ENCODE data around the gene GOLGA6L2. TPM values are rescaled to one million over a fixed set of nuclear protein-coding genes. Genes with fewer than 3 reads are reported as not detected.
A peak's percentile ranks its signal among the peaks of the same experiment; 100 is the strongest.
"Not testable (repeated sequence)": the region's sequence is repeated elsewhere in the genome, so short reads cannot be mapped to it uniquely, and the experiment has no call there.

The GOLGA6L2 gene
- total and polyA plus RNA-seq, 2 of the 13 experiments (the other 11 are each of a cell fraction or from before 2014, with no cell fraction given), result not detected

DNA sequence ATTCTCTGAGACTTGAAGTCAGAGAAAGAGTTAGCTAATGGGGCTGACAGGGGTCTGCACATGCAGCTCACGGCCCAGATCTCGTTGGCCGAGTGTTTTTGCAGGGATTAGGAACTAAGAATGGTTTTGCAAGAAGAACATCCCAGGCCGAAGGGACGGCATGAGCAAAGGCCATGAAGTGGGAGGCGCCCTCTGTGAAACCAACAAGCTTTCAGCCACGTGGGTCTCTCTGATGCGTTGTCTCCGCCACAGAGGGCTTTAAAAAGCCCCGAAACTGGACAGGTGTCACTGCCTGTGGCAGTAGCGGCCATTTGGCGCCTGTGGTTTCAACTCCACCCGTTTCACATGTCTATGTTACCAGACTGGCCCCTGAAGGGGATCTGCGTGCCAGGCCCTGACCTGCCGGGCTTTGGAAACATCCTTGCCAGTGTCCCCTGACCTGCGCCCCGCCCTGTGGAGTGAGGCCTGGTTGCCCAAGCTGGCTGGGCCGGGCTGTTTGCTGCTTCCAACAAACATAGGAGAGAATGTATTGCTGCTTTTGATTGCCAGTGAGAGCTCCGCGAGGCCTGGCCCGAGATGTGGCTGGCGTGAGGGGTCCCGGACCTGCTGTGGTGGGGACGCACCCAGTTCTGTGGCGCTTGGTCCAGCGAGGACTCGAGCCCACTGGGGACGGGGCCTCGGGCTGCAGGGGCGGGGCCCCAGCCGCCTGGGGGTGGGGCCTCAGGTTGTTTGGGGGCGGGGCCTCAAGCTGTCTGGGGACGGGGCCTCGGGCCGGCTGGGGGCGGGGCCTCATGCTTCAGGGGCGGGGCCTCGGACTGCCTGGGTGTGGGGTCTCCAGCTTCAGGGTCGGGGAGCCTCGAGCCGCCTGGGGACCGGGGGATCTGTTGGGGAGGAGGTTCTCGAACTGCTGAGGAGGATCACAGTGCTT lies 30.4 kb downstream of the GOLGA6L2 start:
- DNase-seq (ENCODE audit: low spot score), result no peak
- Histone ChIP-seq H3K4me3 (replicated peaks in 1 of 3; ENCODE audit: insufficient read depth in 1 of 3, low read depth in 2 of 3, low read length in 3 of 3) (no peak overlapping the region), H3K36me3 (replicated peaks in 1 of 2; ENCODE audit: control insufficient read depth in 1 of 2, insufficient read depth in 2 of 2, low read length in 2 of 2) (no peaks in the 10 kb centered on the region), H3K27ac (ENCODE audit: extremely low read length, insufficient read depth, low read length) (no peak overlapping the region), H3K79me2 (ENCODE audit: insufficient read depth, low read length) (no peaks in the 10 kb centered on the region), H3K9ac (ENCODE audit: insufficient read depth, low read depth, low read length) (no peak overlapping the region), H3K27me3 (ENCODE audit: control insufficient read depth in 1 of 2, insufficient read depth in 2 of 2, low read length in 2 of 2) (no peaks in the 10 kb centered on the region), H3K4me1 (ENCODE audit: insufficient read depth, low read length) (no peaks in the 10 kb centered on the region), H3K4me2 (ENCODE audit: low read depth, low read length) (peak overlapping the region; percentile 12; the same call in 1 of the 2 replicates), H4K20me1 (ENCODE audit: insufficient read depth, low read length) (no peaks in the 10 kb centered on the region), H2AFZ (ENCODE audit: low read length) (no peak overlapping the region), H3K9me3 (ENCODE audit: low read length) (no peaks in the 10 kb centered on the region)
- no TSS peak for BruUV-seq (replicated peaks)
- FAIRE-seq, result no peak
- ATAC-seq, result peak; percentile 47
- ChIA-PET CTCF (ENCODE audit: low intra/inter-chr PET ratio, low total read pairs) (no interaction called here), POLR2A (interaction anchor here (0.6 kb wide), 1 partner anchor 16 kb away, joined by 3 read pairs; no protein-coding TSS in a partner anchor)
- WGBS (ENCODE audit: low lambda C conversion rate), result 55% methylated on average over 20 of the region's 43 CpGs
- in situ Hi-C loops (cut with HindIII; ENCODE audit: extremely low pct_ligation_motif_present, low pct_unique_long_range_greater_than_20kb) (no loop called here), intact Hi-C loops (cut with micrococcal nuclease; ENCODE audit: unreplicated experiment) (no loop called here)
- no peak for TF ChIP-seq KAT7 (CRISPR knock-in tag; IDR thresholded peaks at IDR 0.05; ENCODE audit: borderline replicate concordance)

- 75% methylated on average over 8 of the region's 8 CpGs for WGBS (ENCODE audit: low lambda C conversion rate)
- H3K36me3 ChIP-seq (replicated peaks in 1 of 2; ENCODE audit: control insufficient read depth in 1 of 2, insufficient read depth in 2 of 2, low read length in 2 of 2); H3K4me1 ChIP-seq (ENCODE audit: insufficient read depth, low read length); POLR2A ChIA-PET; ATAC-seq; H3K4me2 ChIP-seq (ENCODE audit: low read depth, low read length); H3K9ac ChIP-seq (ENCODE audit: insufficient read depth, low read depth, low read length); H2AFZ ChIP-seq (ENCODE audit: low read length); BruUV-seq (replicated peaks); H3K27ac ChIP-seq (ENCODE audit: extremely low read length, insufficient read depth, low read length); H3K4me3 ChIP-seq (replicated peaks in 1 of 3; ENCODE audit: insufficient read depth in 1 of 3, low read depth in 2 of 3, low read length in 3 of 3); H3K9me3 ChIP-seq (ENCODE audit: low read length); H3K79me2 ChIP-seq (ENCODE audit: insufficient read depth, low read length); CTCF ChIA-PET (ENCODE audit: low intra/inter-chr PET ratio, low total read pairs); DNase-seq (ENCODE audit: low spot score); in situ Hi-C loops (cut with HindIII; ENCODE audit: extremely low pct_ligation_motif_present, low pct_unique_long_range_greater_than_20kb); H3K27me3 ChIP-seq (ENCODE audit: control insufficient read depth in 1 of 2, insufficient read depth in 2 of 2, low read length in 2 of 2); intact Hi-C loops (cut with micrococcal nuclease; ENCODE audit: unreplicated experiment); H4K20me1 ChIP-seq (ENCODE audit: insufficient read depth, low read length): not testable (repeated sequence)
- FAIRE-seq, result peak; percentile 89
Observed at GRCh38 chr15:23415866-23416265, 31.2 kb downstream of the GOLGA6L2 start.

All from HepG2 (cell line).